T47D (cell line): ENCODE data around the gene RUNDC1.
"Not testable (repeated sequence)": the region's sequence is repeated elsewhere in the genome, so short reads cannot be mapped to it uniquely, and the experiment has no call there.

Experiments used
- DNase-seq, 2 experiments: peaks; one replicate each; pipeline versions ENCODE4 v3.0.0 to v3.0.0-alpha.2; 2011 to 2012; ENCODE audit warnings: low read depth in 1 of 2, low spot score in 1 of 2
- JUND ChIP-seq: IDR thresholded peaks from 2 replicates; pipeline ENCODE4 v1.6.1; 2012; ENCODE audit warnings: low read depth
- in situ Hi-C: cut with HindIII; loops from 2 replicates; pipeline ENCODE4 v1.10.0; 2016; ENCODE audit warnings: low sequenced_read_pairs, low pct_unique_long_range_greater_than_20kb

The RUNDC1 gene

GRCh38 chr17:42979511-42980273 lies 673 bp upstream of the RUNDC1 start, which contains the start of gene PTGES3L:
Gene PTGES3L, minus strand, starts transcription at chr17:42980080. Its CDS starts 27 bp downstream, at chr17:42980053.
- TF ChIP-seq JUND, result no peak
- peak in 1 of 2 experiments; percentile 49 for DNase-seq
- in situ Hi-C loops, result no loop called here

DNA sequence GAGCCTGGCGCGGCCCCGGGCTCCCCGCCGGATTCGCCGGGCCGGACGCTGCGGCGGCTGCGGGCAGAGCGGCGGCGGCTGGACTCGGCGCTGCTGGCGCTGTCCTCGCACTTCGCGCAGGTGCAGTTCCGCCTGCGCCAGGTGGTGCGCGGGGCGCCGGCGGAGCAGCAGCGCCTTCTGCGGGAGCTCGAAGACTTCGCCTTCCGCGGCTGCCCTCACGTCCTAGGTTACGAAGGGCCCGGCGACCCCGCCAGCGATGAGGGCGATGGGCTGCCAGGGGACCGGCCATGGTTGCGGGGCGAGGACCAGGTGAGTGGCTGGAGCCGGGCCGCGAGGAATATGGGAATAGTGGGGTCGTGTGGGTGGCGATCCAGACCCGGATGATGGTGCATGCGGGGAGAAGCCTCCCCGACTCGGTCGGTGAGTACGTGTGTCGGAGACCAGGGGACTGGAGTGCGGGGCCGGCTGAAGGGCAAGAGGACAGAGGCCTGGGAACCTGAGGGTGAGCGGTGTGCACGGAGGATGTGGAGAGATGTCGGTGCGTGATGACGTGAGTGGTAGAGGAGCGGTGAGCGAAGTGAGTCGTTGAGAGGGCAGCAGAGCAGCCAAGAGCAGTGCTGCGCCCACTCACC lies 517 bp downstream of the RUNDC1 start:
- TF ChIP-seq JUND, result no peak
- peak; percentile 71 to 79 for DNase-seq
- in situ Hi-C loops, result no loop called here

DNA sequence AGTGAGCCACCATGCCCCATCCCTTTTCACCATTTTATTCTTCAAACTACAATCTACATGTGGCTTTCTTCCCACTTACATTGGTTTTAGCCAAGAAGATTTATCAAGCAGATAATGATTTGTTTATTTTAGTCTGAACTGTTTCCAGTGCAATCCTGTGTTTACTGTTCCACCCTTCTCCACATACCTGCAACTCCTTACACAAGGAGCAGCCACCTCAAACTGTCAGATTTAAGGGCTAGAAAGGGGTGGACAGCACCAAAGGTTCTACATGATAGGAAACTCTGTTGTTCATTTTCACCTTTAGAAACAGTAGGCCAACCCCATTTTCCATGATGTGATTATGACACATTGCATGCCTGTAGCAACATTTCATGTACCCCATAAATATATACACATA lies 1.9 kb downstream of the RUNDC1 start:
- in situ Hi-C loops, result no loop called here
- no peak for DNase-seq
- no peak for TF ChIP-seq JUND

- TF ChIP-seq JUND, result no peak
- in situ Hi-C loops, result no loop called here
- DNase-seq, result no peak
Observed at GRCh38 chr17:42985225-42985624, 4.9 kb downstream of the RUNDC1 start.

DNA sequence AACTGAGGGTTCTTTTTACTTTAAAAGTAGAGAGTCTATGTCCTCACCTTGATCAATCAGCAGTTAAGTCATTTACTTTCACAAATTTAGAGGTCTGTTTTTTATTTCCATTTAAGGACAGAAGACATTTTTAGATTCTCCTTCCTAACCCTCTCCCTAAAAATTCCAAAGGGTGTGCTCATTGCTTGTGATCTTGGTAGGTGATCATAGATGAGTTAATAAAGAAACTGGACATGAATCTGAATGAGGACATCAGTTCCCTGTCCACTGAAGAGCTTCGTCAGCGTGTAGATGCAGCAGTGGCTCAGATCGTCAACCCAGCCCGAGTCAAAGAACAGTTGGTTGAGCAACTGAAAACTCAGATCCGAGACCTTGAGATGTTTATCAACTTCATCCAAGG lies 8.8 kb downstream of the RUNDC1 start:
- no peak for TF ChIP-seq JUND
- DNase-seq, result no peak
- in situ Hi-C loops, result no loop called here

DNA sequence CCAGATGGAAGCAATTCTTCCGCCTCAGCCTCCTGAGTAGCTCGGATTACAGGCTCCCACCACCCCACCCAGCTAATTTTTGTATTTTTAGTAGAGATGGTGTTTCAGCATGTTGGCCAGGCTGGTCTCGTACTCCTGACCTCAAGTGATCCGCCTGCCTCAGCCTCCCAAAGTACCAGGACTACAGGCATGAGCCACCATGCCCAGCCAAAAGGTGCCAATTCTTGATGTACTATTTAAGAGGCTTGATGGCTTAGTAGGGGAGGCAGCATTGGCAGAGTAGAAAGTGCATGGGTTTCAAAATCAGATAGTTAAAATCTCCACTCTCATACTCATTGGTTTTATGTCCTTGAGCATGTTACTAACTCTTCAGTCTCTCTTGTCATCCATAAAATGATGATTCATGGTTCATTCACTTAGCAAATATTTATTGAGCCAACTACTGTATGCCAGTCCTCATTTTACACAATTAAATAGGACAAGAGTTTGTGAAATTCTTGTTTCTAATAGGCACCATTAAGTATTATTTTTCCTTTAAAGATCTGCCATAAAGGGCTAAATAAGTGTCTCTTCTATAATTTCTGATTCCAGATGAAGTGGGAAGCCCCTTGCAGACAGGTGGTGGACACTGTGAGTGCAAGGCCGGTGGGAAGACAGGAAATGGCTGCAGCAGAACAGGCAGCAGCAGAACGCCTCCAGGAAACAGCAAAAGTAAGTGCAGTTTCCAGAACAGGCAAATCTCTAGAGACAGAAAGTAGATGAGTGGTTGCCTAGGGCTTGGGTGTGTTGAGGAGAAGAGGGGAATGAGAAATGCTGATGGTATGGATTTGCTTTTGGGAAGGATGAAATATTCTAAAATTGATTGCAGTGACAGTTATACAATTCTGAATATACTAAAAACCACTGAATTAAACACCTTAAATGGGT lies 9.6 kb downstream of the RUNDC1 start:
- no peak for DNase-seq
- in situ Hi-C loops, result no loop called here
- TF ChIP-seq JUND, result no peak

- TF ChIP-seq JUND, result no peak
- in situ Hi-C loops, result no loop called here
- DNase-seq, result no peak
Observed at GRCh38 chr17:42991471-42991870, 11.1 kb downstream of the RUNDC1 start.

DNA sequence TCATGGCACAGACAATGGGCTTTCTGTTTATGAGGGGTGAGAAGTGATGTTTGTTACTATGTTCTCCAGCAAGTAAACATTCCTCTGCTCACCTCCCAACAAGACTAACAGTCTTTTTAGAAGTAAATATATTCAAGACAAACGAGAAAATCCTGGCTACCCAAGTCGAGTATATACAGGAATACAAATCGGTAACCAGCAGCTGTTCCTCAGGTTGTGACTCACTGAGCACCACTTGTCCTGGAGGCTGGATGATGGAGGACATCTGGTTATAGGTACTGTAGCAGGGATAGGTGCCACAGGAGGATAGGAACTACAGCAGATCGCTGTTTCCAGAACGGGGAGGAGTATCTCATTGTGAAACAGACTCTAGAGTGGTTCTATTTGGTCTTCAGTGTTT lies 12.5 kb downstream of the RUNDC1 start:
- in situ Hi-C loops, result no loop called here
- no peak for TF ChIP-seq JUND
- DNase-seq, result no peak

GRCh38 chr17:42993913-42994312 lies 13.5 kb downstream of the RUNDC1 start:
- DNase-seq, in situ Hi-C loops: not testable (repeated sequence)

GRCh38 chr17:42997390-42997983 lies 17.1 kb downstream of the RUNDC1 start:
- no peak for TF ChIP-seq JUND
- in situ Hi-C loops, result no loop called here
- no peak for DNase-seq

- peak; percentile 88 to 100 for DNase-seq
- no peak for TF ChIP-seq JUND
- in situ Hi-C loops, result no loop called here
Observed at GRCh38 chr17:42997984-42998938, 17.9 kb downstream of the RUNDC1 start, which contains the start of gene RPL27. Gene RPL27, plus strand, starts transcription at chr17:42998419. Its CDS starts 332 bp downstream, at chr17:42998751.

GRCh38 chr17:42999003-42999525 lies 18.7 kb downstream of the RUNDC1 start:
- no peak for DNase-seq
- no peak for TF ChIP-seq JUND
- in situ Hi-C loops, result no loop called here

DNA sequence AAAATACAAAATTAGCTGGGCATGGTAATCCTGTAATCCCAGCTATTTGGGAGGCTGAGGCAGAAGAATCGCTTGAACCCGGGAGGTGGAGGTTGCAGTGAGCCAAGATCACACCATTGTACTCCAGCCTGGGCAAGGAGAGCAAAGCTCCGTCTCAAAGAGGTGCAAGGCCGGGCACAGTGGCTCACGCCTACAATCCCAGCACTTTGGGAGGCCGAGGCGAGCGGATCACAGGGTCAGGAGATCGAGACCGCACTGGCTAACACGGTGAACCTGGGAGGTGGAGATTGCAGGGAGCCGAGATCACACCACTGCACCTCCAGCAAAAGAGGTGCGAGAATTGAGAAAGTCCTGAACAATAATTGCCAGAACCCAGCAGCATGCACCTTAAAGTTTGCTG lies 20.5 kb downstream of the RUNDC1 start:
- DNase-seq, in situ Hi-C loops: not testable (repeated sequence)
